NCI-H82 treated with DMSO at 0.1 percent for 48 hours (cell line): ENCODE data around the gene ACTR6.
"Not testable (repeated sequence)": the region's sequence is repeated elsewhere in the genome, so short reads cannot be mapped to it uniquely, and the experiment has no call there.

ENCODE experiments used
- DNase-seq: peaks from one replicate; lab custom pipeline; 2025; ENCODE audit not compliant: unreplicated experiment; lab: John Stamatoyannopoulos, UW

ACTR6 gene

GRCh38 chr12:100184549-100185145 lies 16.0 kb upstream of the ACTR6 start:
- no peak for DNase-seq

DNA sequence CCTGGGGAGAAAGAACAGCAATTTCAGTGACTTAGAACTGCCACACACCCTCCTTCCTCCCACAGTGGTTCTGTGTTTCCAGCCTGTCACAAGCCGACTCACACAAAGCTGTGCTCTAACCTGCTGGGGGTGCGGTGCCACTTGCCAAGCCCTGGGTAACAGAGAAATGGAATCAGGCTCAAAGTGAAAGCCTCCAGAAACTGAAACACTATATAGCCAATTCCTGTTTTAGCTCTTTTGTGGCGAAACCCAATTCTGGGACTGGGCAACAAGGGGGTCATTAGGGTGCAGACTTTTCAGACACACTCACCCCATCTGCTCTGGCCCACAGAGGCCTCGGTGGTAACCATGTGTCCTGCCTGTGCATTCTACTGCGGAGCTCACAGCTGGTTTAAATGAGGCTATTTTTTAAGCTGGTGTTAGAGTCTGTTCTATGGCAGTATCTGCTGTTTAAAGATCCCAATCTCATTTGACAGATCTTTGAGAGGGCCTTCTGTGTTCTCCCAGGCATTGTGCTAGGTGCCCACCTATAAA lies 15.2 kb upstream of the ACTR6 start:
- no peak for DNase-seq

DNA sequence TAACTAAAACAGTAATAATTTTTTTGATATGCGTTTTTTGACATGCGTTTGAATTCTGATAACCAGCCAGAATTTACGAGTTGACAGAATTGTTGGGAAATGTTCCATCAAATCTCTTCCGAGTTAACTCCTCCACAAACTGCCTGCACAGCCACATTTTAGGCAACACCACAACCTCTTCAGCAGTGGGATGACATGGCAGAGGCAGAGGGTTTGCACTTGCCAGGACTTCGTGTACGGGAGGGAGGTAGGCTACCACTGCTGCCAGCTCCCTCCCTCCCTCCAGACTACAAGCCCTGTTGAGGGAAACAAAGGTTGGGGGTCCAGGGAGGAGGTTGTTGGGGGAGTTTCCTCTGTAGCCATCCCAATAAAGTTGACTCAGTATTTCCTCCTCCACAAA lies 14.5 kb upstream of the ACTR6 start:
- DNase-seq: no peak

DNA sequence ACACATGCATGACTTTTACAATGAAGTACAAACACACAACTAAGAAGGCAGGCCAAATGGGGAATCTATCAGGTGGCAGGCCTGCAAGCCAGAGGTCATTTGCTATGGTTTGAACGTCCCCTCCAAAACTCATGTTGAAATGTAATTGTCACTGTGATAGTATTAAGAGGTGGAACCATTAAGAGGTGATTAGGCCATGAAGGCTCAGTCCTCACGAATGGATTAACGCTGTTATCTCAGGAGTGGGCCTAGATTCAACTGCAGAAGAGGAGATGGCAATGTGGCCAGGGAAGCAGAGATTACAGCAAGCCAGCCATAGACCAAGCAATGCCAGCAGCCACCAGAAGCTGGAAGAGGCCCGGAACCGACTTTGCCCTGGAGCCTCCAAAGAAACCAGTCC lies 13.5 kb upstream of the ACTR6 start:
- peak; percentile 28 for DNase-seq

DNA sequence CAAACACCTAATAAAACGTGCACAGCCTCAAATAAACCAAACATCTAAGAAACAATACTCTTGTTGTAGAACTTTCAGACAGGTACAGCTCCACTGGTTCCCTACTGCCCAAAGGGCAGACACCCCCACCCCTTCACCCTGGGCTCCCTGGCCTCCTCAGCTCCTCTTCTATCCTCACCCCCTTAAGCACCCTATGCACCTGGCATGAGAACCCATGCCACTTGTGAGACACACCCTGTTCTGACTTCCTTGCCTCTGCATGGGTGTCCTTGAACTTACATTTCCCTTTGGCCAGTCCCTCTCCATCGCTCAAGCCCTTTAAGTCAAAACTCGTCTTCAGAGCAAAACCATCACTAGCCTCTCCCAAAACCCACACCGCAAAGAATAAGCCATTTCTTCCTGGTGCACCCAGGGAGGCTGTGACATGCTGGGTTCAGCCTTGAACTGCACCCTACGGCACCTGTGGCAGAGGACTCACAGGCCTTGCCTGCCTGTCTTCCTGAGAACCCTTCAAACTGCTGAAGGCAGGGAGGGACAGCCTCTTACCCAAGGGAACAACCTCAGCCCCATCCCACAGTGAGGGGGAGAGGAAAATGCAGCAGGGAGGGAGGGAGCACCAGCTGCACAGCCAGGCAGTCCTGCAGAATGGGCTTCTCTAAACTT lies 12.6 kb upstream of the ACTR6 start:
- no peak for DNase-seq

DNA sequence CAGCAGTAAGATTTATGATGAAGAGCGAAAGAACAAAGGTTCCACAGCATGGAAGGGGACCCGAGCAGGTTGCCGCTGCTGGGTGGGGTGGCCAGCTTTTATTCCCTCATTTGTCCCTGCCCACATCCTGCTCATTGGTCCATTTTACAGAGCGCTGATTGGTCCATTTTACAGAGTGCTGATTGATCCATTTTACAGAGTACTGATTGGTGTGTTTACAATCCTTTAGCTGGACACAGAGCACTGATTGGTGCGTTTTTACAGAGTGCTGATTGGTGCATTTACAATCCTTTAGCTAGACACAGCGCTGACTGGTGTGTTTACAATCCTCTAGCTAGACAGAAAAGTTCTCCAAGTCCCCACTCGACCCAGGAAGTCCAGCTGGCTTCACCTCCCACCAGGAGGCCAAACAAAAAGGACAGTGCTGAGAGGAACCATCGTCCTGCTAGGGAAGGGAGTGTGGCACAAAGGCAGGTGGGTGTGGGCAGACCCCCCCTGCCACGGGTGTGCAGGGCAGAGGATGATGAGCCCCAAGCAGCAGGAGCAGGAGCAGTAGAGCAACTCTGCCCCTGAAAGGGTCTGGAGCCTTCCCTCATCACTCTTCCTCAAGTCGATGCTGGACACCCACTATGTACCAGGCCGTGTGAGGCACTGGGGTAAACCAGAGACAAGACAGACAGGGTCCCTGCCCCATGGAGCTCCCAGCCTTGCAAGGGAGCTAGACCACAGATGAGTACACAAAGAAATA lies 11.6 kb upstream of the ACTR6 start:
- DNase-seq: not testable (repeated sequence)

GRCh38 chr12:100189636-100190394 lies 10.8 kb upstream of the ACTR6 start:
- DNase-seq: no peak

- no peak for DNase-seq
Measured at GRCh38 chr12:100193085-100193484, 7.5 kb upstream of the ACTR6 start.

- no peak for DNase-seq
Measured at GRCh38 chr12:100197486-100197885, 3.1 kb upstream of the ACTR6 start.

DNA sequence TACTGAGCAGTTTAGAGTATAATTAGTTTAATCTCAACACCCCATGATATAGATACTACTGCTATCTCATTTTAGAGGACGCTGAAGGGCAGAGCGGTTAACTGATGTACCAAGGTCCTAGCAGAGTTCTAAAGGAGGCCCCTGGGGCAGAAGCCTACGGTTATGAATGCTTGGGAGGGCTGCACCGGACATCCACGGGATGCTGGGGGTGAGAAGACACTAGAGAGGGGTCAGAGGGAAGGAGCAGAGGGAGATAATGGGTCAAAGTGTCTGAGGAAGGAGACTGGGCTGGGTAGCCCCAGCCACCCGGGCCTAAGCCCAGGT lies 1.6 kb upstream of the ACTR6 start:
- no peak for DNase-seq

- DNase-seq: no peak
Measured at GRCh38 chr12:100199347-100200149, 1.1 kb upstream of the ACTR6 start.

DNA sequence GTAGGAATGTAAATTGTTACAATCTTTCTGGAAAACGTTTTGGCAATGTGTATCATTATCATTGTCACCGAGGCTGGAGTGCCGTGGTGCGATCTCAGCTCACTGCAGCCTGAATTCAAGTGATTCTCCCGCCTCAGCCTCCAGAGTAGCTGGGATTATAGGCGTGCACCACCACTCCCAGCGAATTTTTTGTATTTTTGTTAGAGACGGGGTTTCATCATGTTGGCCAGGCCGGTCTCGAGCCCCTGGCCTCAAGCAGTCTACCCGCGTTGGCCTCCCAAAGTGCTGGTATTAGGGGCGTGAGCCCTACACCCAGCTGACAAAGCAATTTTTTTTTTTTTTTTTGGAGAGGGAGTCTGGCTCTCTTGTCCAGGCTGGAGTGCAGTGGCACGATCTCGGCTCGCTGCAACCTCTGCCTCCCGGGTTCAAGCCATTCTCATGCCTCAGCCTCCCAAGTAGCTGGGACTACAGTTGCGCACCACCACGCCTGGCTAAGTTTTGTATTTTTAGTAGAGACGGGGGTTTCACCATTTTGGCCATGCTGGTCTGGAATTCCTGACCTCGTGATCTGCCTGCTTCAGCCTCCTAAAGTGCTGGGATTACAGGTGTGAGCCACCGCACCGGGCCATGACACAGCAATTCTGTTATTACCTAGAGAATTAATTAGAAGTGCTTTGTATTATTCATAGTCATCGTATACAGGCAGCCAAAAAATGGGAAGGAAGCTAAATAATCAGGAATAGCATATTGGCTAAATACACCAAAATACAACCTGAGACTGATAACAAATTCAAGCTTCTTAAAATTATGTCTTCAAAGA lies 1.2 kb downstream of the ACTR6 start:
- DNase-seq: no peak

GRCh38 chr12:100207311-100207710 lies 6.7 kb downstream of the ACTR6 start:
- DNase-seq: no peak

DNA sequence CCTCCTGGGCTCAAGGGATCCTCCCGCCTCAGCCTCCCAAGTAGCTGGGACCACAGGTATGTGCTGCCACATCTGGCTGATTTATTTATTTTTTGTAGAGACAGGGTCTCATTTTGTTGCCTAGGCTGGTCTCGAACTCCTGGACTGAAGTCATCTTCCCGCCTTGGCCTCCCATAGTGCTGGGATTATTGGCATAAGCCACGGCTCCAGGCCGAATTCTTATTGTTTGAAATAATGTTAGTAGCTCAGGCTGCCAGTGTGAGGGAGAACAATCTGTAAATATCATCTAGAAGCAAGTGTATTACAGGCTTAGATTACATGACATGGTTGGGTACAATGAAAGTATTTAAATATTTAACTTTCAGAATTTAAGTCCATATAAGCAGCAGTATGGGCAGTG lies 8.2 kb downstream of the ACTR6 start:
- no peak for DNase-seq

GRCh38 chr12:100211698-100212097 lies 11.1 kb downstream of the ACTR6 start:
- no peak for DNase-seq

DNA sequence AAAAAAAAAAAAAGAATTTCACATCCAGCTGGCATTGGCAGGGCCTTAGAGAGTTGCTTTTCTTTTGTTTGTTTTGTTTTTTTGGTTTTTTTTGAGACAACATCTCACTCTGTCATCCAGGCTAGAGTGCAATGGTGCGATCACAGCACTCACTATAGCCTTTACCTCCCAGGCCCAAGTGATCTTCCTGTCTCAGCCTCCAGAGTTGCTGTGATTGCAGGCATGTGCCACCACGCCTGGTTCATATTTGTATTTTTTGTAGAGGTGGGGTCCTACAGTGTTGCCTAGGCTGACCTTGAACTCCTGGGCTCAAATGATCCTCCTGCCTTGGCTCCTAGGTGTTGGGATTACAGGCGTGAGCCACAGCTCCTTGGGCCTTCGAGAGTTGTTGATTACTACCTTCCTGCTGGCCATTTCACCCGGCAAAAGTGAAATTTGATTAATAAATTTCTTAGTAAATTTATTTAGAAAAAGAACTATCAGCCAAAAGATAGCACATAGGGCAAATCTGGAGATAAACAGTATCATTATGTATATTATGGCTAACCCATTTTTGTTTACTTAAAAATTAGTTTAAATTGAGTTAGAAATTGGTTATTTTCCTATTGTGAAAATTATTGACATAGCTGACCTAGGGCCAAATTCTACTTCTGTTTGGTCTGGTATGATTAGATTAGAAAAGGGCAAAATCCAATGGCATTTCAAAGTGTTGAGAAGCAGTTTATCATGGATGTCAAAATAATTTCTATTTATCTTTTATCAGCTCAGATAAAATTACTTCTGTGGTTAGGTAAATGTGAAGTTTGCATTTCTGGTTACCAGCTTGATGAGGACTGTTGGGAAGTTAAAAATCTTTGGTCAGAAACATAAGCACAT lies 12.6 kb downstream of the ACTR6 start:
- no peak for DNase-seq

DNA sequence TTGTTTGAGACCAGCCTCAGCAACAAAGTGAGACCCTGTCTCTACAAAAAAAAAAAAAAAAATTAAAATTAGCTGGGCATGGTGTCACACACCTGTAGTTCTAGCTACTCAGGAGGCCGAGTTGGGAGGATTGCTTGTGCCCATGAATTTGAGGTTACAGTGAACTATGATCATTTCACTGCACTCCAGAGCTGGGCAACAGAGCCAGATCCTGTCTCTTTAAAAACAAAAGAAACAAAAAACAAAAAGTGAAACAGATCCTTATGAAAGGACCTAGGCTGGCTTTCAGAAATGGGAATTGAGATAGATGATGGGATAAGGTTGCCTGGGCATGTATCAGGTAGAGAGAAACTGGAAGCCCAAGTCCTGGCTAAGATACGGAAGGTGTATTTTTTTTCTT lies 13.9 kb downstream of the ACTR6 start:
- DNase-seq: no peak

- no peak for DNase-seq
Measured at GRCh38 chr12:100215209-100215608, 14.6 kb downstream of the ACTR6 start.

DNA sequence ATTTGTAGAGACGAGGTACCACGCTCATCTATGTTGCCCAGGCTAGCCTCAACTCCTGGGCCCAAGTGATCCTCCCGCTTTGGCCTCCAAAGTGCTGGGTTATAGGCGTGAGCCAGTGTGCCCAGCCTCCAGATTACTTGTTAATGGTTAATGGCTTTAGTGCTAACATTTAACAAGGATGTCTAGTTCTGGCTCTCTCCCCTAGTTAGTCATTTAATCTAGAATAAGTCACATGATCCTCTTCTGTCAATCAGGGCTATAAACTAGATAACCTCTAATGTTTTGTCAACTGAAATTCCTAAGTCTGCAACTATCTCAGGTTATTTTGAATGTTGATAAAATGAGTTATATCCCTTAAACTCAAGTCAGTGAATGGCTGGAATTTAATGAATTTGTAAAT lies 15.7 kb downstream of the ACTR6 start:
- DNase-seq: no peak
